ENCODE measurements around the gene MGMT.

DNA sequence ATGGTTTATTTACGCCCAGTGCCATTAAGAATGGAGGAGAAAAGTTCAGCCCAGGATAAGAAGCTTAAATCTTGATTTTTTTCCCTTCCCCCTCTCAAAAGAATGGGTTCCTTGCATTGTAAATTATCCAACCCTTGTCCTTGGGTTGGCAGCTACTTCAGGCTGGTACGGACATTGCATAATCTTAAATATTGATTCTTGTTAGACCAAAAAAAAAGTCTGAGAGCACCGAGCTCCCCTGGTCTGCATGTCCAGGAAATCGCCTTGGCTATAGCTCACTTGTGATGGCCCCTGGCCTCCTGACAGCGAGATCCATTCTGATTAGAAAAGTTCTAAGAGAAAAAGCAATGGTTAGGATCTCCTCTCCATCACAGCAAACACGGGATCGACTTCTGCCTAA lies 345.4 kb downstream of the MGMT start:
- TF ChIP-seq POLR2AphosphoS5 (IDR thresholded peaks at IDR 0.05) = no peak
- TF ChIP-seq, protein P1, sequence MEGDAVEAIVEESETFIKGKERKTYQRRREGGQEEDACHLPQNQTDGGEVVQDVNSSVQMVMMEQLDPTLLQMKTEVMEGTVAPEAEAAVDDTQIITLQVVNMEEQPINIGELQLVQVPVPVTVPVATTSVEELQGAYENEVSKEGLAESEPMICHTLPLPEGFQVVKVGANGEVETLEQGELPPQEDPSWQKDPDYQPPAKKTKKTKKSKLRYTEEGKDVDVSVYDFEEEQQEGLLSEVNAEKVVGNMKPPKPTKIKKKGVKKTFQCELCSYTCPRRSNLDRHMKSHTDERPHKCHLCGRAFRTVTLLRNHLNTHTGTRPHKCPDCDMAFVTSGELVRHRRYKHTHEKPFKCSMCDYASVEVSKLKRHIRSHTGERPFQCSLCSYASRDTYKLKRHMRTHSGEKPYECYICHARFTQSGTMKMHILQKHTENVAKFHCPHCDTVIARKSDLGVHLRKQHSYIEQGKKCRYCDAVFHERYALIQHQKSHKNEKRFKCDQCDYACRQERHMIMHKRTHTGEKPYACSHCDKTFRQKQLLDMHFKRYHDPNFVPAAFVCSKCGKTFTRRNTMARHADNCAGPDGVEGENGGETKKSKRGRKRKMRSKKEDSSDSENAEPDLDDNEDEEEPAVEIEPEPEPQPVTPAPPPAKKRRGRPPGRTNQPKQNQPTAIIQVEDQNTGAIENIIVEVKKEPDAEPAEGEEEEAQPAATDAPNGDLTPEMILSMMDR (IDR thresholded peaks at IDR 0.05) = no peak
